HG03175 (cell line): ENCODE measurements around the gene ICE2.
A peak's percentile ranks its signal among the peaks of the same experiment; 100 is the strongest.

Experiments used
- ATAC-seq: cut with Tn5 transposase; IDR thresholded peaks from one replicate; pipeline ENCODE4 v1.9.1; 2021; ENCODE audit warnings: mild to moderate bottlenecking, moderate library complexity; ENCODE audit not compliant: unreplicated experiment

Gene ICE2

GRCh38 chr15:60392601-60392985 is 86.3 kb downstream of the ICE2 start:
- peak; percentile 31 for ATAC-seq

GRCh38 chr15:60391722-60392315 is 87.1 kb downstream of the ICE2 start:
- no peak for ATAC-seq

GRCh38 chr15:60390871-60391501 is 88.0 kb downstream of the ICE2 start:
- ATAC-seq, result no peak

- no peak for ATAC-seq
Observed at GRCh38 chr15:60390231-60390630, 88.7 kb downstream of the ICE2 start.

GRCh38 chr15:60389261-60390077 is 89.5 kb downstream of the ICE2 start:
- ATAC-seq, result peak; percentile 66

GRCh38 chr15:60387321-60387720 is 91.6 kb downstream of the ICE2 start:
- ATAC-seq, result no peak

GRCh38 chr15:60386615-60387014 is 92.3 kb downstream of the ICE2 start:
- no peak for ATAC-seq

- no peak for ATAC-seq
Observed at GRCh38 chr15:60385620-60386552, 93.1 kb downstream of the ICE2 start.

- no peak for ATAC-seq
Observed at GRCh38 chr15:60384526-60385126, 94.3 kb downstream of the ICE2 start.

GRCh38 chr15:60384053-60384452 is 94.9 kb downstream of the ICE2 start:
- no peak for ATAC-seq

GRCh38 chr15:60382773-60383674 is 95.9 kb downstream of the ICE2 start:
- no peak for ATAC-seq

GRCh38 chr15:60381148-60381788 is 97.7 kb downstream of the ICE2 start:
- ATAC-seq, result no peak

- no peak for ATAC-seq
Observed at GRCh38 chr15:60379525-60380274, 99.2 kb downstream of the ICE2 start.

GRCh38 chr15:60379185-60379524 is 99.8 kb downstream of the ICE2 start:
- no peak for ATAC-seq

- ATAC-seq, result no peak
Observed at GRCh38 chr15:60376677-60377095, 102.3 kb downstream of the ICE2 start.

- ATAC-seq, result no peak
Observed at GRCh38 chr15:60375306-60375705, 103.6 kb downstream of the ICE2 start.

GRCh38 chr15:60374628-60375081 is 104.3 kb downstream of the ICE2 start:
- ATAC-seq, result no peak

- ATAC-seq, result no peak
Observed at GRCh38 chr15:60374209-60374608, 104.7 kb downstream of the ICE2 start.
